Coronary artery (tissue), 2 donors: Measurements from ENCODE around the gene CAMTA1.
A peak's percentile ranks its signal among the peaks of the same experiment; 100 is the strongest.

Experiments
- DNase-seq: peaks from one replicate; pipeline ENCODE4 v3.0.0-alpha.2; 2017; ENCODE audit warnings: low spot score
- H3K27ac ChIP-seq, 2 donors: fragments of 200-600 bp; sonication (generic); one replicate each; pipeline ENCODE4 v1.5.1; 2016 to 2019
- H3K4me3 ChIP-seq: fragments of 200-600 bp; sonication (generic); 2 replicates; pipeline ENCODE4 v1.5.1; 2016; ENCODE audit warnings: mild to moderate bottlenecking, moderate library complexity
- TF ChIP-seq, protein P1 (sequence below): fragments of 200-600 bp; sonication (generic); IDR thresholded peaks from one replicate; pipeline ENCODE4 v1.5.1; 2019; ENCODE audit warnings: antibody characterized with exemption

CAMTA1 gene

DNA sequence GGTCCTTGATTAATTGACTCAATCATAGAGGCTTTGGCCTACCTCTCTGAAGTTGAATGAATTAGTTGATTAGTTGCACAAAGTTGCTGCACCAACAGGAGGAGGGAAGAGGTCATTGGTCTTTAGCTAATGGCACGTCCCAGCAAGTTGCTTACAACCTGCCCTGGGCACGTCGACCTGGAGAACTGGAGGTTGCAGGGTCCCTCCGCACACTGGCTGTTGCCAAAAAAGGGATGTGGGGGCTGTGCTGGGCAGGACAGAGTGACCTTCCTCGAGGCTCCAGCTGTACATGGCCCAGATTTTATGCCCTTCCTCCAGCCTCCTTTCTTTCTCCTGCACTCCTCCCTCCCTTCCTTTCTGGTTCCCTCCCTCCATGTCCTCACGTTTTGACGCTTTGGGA lies 755.6 kb downstream of the CAMTA1 start:
- H3K27ac ChIP-seq = no peak overlapping the region
- no peak overlapping the region for H3K4me3 ChIP-seq
- DNase-seq = no peak
- TF ChIP-seq, protein P1, sequence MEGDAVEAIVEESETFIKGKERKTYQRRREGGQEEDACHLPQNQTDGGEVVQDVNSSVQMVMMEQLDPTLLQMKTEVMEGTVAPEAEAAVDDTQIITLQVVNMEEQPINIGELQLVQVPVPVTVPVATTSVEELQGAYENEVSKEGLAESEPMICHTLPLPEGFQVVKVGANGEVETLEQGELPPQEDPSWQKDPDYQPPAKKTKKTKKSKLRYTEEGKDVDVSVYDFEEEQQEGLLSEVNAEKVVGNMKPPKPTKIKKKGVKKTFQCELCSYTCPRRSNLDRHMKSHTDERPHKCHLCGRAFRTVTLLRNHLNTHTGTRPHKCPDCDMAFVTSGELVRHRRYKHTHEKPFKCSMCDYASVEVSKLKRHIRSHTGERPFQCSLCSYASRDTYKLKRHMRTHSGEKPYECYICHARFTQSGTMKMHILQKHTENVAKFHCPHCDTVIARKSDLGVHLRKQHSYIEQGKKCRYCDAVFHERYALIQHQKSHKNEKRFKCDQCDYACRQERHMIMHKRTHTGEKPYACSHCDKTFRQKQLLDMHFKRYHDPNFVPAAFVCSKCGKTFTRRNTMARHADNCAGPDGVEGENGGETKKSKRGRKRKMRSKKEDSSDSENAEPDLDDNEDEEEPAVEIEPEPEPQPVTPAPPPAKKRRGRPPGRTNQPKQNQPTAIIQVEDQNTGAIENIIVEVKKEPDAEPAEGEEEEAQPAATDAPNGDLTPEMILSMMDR = no peak

DNA sequence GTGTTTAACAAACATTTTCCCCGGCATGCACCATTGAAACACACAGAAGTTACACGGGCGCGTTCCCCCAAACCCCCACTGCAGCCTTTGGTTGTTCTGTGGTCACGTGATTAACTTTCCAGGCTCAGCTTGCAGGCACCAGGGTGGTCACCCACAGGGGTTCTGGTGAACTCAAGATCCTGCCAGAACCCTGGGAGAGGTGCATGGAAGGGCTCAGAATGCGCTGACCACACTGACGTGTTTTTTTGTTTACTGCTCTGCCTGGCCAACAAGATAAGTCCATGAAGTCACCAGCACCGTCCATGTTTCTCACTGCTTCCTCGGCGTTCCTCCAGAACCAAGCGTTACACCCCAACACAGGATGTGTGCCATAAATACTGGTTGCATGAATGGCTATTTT lies 756.4 kb downstream of the CAMTA1 start:
- TF ChIP-seq, protein P1 = no peak
- DNase-seq = no peak
- H3K27ac ChIP-seq = no peak overlapping the region

DNA sequence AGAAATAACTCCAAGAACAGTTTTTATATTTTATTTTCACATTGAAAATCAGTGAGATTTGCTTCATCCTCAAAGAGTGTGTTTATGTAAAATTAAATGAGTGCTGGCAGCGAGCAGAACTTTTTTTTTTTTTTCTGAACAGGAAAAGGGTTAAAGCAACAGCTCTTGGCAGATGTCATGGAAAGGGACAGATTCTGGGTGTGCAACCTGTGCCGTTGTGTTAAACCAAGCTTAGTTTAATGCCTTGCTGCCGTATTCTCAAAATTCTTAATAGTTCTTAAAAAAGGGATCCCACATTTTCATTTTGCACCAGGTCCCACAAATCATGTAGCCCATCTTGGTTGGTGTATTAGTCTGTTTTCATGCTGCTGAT lies 758.5 kb downstream of the CAMTA1 start:
- Histone ChIP-seq H3K4me3 (no peak overlapping the region), H3K27ac (no peak overlapping the region)
- TF ChIP-seq, protein P1 = no peak
- DNase-seq = no peak

More for the DNA sequence above, 756.4 kb downstream of the CAMTA1 start:
- H3K4me3 ChIP-seq = no peak overlapping the region

DNA sequence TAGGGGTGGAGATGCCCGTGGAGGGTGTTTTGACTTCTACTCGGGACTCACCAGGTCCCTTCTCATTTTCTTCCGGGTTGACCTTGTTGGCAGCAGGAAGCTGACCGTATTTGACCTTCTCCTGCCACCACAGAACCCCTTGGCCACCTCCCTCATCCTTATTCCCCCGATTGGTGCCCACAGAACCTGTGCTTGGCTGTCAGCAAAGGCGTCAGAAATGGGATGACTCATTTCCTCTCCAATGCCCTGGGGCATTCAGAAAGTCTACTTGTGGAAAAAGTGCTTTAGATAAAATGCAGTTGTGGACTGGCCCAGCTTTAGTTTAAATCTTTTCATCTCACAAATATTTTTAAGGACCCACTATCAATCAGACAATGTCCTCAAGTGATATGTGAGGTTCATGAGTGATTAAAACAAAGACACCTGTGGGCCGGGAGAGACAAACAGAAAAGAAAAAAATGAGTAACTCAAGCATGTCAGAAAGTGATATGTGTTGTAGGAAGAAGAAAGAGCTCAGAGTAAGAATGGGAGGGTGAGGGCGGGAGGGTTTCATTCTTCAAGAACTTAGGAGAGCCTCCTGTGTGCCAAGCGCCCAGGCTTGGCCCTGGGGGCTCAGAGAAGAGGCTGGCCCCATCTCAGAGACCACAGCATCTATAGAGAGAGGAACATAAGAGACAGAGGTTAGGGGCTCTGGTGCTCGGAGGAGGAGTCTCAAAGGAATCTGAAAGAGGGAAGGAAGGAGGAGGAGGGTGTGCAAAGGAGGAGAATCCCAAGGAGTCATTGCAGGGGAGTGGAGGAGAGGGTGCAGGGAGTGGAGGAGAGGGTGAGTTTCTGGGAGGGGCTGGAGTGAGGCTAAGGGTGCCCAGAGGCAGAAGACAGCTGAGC lies 764.3 kb downstream of the CAMTA1 start:
- DNase-seq = no peak
- Histone ChIP-seq H3K27ac (peak overlapping the region in 1 of 2 donors; percentile 16), H3K4me3 (no peak overlapping the region)
- TF ChIP-seq, protein P1 = no peak

DNA sequence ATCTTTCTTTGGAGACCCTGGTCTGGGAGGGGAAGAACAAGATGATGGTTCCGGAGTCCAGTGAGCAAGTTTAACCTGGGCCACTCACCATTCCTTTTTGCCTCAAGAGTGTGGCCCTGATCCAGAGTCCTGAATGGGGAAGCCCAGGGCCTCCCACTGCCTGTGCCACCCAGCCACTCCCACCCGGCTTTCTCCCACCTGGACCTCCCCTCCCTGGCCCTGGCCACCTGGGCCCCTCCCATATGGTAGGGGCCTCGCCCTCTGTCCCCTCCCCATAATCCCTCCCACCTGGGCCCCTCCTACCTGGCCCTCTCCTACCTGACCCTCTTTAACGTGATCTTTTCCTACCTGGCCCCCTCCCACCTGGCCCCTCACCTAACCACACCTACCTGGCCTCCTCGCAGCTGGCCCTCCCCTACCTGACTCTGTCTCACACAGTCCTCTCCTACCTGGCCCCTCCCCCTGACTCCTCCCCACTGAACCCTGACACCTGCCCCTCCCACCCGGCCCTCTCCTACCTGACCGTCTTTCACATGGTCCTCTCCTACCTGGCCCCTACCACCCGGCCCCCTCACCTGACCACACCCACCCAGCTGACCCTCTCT lies 765.1 kb downstream of the CAMTA1 start:
- DNase-seq = no peak
- no peak overlapping the region for H3K4me3 ChIP-seq
- H3K27ac ChIP-seq = peak overlapping the region in 1 of 2 donors; percentile 7
- TF ChIP-seq, protein P1 = no peak

DNA sequence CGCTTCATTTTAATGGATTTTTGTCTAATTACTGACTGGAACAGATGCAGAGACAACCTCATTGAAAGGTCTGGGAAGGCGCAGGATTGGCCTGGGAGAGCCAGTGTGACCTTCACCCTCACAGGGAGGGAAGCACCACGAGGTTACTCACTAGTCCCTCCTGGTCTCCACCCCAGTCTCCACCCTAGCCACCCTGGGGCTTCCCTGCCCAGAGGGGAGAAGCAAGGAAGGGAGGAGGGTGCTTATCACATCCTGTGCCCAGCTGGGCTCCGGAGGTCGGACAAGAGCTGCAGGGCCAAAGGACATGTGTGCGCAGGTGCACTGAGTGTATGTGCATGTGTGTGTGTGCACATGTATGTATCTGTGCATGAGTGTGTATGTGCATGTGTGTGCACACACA lies 765.7 kb downstream of the CAMTA1 start:
- Histone ChIP-seq H3K27ac (no peak overlapping the region), H3K4me3 (no peak overlapping the region)
- DNase-seq = no peak
- TF ChIP-seq, protein P1 = no peak

DNA sequence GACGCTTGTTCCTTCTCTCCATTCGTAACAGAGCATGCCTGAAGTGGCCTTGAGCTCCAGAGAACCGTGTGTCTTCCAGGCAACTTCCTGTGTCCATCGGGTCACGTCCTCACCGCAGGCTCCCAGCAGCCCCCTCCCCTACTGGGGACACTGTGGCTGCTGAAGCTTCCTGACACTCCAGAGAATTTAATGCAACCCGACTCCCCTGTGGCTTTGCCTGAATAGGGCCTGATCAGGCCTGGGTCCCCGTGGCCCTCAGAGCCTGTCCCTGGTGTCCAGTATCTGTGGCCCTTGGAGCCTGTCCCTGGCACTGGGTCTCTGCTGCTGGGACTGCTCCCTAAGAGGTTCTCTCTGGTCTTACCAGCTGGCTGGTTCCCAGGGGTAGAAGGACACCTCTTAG lies 766.2 kb downstream of the CAMTA1 start:
- no peak overlapping the region for H3K4me3 ChIP-seq
- no peak overlapping the region for H3K27ac ChIP-seq
- TF ChIP-seq, protein P1 = no peak
- DNase-seq = no peak
